Activated CD8-positive, alpha-beta memory T cell treated with anti-CD3 and anti-CD28 coated beads, Interleukin-2, amount 50 U/mL, for 1 hour (primary cell): Measurements from ENCODE around the gene METTL23.
"Not testable (repeated sequence)": the region's sequence is repeated elsewhere in the genome, so short reads cannot be mapped to it uniquely, and the experiment has no call there.

ENCODE experiments used
- DNase-seq: peaks from one replicate; pipeline ENCODE4 v3.0.0-alpha.2; 2020; ENCODE audit errors: extremely low read depth

Gene METTL23

GRCh38 chr17:76734080-76734840 is 7.6 kb downstream of the METTL23 start:
- DNase-seq: no peak

GRCh38 chr17:76735006-76735405 is 8.4 kb downstream of the METTL23 start:
- no peak for DNase-seq

- no peak for DNase-seq
Observed at GRCh38 chr17:76735586-76736348, 9.1 kb downstream of the METTL23 start.

- DNase-seq: no peak
Observed at GRCh38 chr17:76736349-76737081, 9.9 kb downstream of the METTL23 start.

- peak; percentile 93 for DNase-seq
Observed at GRCh38 chr17:76737082-76737675, 10.5 kb downstream of the METTL23 start, which contains the start of gene SRSF2. SRSF2 (minus strand) TSS chr17:76737331; CDS start chr17:76737160, 171 bp downstream.

GRCh38 chr17:76737676-76738467 is 11.2 kb downstream of the METTL23 start, which contains the start of gene MFSD11:
MFSD11 (plus strand) TSS chr17:76738119; CDS start chr17:76738353, 234 bp downstream.
- peak; percentile 72 for DNase-seq

GRCh38 chr17:76738468-76738850 is 11.8 kb downstream of the METTL23 start:
- DNase-seq: no peak

GRCh38 chr17:76739568-76740115 is 13.0 kb downstream of the METTL23 start:
- DNase-seq: not testable (repeated sequence)

GRCh38 chr17:76740329-76741118 is 13.9 kb downstream of the METTL23 start:
- DNase-seq: no peak

- no peak for DNase-seq
Observed at GRCh38 chr17:76742958-76743357, 16.3 kb downstream of the METTL23 start.

GRCh38 chr17:76744747-76745146 is 18.1 kb downstream of the METTL23 start:
- DNase-seq: no peak

GRCh38 chr17:76745785-76746184 is 19.1 kb downstream of the METTL23 start:
- not testable (repeated sequence) for DNase-seq

- DNase-seq: no peak
Observed at GRCh38 chr17:76747716-76748363, 21.2 kb downstream of the METTL23 start.

GRCh38 chr17:76748657-76749056 is 22.0 kb downstream of the METTL23 start:
- DNase-seq: no peak

- DNase-seq: no peak
Observed at GRCh38 chr17:76751416-76751993, 24.9 kb downstream of the METTL23 start.

- DNase-seq: no peak
Observed at GRCh38 chr17:76752006-76752405, 25.4 kb downstream of the METTL23 start.

GRCh38 chr17:76753061-76753961 is 26.7 kb downstream of the METTL23 start:
- DNase-seq: peak; percentile 9

- no peak for DNase-seq
Observed at GRCh38 chr17:76755285-76755684, 28.6 kb downstream of the METTL23 start.
